ELF-1 (cell line): ENCODE measurements around the gene FBXL14.

Experiments used
- DNase-seq: peaks from one replicate; pipeline ENCODE4 v3.0.0-alpha.2; 2016; ENCODE audit warnings: low read depth, low spot score

Gene FBXL14

DNA sequence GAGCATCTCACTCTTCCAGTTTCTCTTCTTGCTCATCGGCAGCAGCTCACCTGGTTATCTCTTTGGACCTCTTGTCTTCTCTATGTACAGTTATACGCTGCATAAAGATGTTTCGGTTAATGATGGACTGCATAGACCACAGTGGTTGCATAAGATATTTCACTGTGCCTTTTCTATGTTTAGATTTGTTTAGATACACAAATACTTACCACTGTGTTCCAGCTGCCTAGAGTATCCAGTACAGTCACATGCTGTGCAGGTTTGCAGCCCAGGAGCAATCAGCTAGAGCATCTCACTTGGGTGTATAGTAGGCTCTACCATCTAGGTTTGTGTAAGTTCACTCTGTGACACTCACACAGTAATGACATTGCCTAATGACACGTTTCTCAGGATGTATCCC lies 57.6 kb downstream of the FBXL14 start:
- DNase-seq, result no peak

DNA sequence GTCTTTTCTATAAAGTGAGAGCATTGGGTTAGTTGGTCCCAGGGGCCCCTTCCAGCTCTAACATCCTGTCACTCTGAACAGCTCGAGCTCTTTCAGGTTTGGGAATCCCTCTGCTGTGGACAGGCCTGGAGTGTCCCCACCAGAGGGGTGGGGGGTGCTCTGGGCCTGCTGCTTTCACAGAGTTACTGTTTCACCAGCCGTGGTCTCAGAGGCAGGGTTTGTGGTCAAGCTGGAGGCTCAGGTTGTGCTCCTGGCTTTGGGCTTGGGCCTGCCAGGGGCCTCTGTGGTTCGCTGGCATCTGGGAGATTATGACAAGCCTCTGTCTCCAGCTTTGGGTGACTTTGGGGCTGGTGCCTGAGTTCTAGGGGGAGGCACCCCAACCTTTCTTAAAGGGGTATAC lies 59.6 kb downstream of the FBXL14 start:
- DNase-seq, result no peak

DNA sequence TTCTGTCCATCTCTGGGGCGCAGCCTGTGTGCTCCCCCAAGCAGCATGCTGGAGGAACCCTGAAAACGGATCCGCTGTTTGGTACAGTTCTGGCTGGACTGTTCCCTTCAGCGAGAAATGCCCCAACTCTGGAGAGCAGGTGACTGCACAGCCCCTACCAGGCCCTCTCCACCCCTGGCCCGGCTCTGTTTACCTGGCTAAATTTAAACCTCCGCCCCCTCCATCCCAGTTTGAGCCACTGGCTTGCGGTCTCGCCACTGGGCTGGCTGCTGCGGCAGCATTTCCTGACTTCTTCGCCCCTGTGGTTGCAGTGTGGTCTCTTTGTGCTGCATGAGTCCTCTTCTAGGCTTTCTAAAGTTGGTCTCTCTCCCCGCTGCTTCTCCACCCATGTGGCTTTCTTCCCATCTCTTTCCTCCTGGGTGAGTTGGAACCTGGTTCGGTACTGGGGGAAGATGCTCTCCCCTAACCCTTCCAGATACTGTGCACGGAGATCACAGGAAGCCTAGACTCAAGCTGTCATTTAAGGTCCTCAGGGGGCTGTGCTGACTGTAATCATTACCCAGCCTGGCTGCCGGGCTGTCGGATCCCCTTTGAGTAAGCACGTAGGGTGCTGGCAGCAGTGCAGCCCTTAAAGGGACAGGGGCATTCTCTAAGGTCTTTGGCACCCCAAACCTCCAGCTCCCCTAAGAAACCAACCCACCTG lies 60.6 kb downstream of the FBXL14 start:
- no peak for DNase-seq

DNA sequence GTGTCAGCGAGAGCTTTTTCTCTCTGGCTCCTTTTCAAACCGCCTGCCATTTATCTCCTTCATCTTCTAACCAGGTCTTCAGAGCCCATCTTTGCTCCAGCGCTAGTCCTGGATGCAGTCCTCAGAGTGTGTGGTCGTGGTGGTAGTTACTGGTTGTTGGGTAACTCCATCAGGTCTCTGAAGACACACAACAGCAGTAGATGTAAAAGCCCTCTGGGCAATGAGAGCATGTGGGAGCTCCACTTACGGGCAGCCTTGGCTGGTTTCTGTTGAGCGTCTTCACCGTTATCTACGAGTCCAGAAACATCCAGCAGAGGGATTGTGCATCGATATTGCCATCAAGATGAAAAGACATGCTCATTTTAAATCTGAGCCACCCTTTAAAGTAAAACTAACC lies 61.2 kb downstream of the FBXL14 start:
- no peak for DNase-seq

DNA sequence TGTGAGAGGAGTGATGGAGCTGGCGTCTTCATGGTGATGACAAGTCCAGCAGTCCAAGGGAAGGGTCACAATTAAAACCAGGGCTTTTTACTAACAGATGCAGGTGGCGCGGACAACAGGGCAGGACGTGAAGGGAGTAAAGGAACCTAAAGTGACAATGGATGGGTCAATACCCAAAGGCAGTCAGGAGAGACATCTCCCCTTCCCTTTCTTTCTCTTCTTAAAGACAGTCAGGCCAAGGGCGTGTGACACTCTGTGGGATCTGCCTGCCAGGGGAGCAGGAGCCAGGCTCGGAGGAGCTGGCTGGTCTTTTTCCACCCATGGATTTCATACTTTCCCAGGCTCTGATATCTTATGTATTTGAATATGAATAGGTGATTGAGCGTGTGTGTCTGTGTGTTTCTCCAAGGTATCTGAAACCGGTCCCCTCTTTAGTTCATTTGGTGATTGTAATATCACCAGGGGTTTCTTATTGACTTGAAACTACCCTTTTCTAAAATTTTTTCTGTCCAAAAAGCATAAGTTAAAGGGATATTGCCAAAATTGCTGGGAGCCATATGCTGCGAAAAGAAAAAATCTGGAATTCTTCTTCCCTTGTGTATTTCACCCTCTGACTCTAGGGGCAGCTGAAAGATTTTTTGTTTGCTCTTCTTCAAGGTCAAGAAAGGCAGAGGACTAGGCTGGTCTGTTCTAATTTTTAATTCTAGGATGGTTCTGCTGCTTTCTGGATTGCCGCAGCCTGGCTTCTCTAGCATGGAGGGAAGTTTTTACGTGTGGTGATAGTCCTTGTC lies 61.8 kb downstream of the FBXL14 start:
- no peak for DNase-seq

DNA sequence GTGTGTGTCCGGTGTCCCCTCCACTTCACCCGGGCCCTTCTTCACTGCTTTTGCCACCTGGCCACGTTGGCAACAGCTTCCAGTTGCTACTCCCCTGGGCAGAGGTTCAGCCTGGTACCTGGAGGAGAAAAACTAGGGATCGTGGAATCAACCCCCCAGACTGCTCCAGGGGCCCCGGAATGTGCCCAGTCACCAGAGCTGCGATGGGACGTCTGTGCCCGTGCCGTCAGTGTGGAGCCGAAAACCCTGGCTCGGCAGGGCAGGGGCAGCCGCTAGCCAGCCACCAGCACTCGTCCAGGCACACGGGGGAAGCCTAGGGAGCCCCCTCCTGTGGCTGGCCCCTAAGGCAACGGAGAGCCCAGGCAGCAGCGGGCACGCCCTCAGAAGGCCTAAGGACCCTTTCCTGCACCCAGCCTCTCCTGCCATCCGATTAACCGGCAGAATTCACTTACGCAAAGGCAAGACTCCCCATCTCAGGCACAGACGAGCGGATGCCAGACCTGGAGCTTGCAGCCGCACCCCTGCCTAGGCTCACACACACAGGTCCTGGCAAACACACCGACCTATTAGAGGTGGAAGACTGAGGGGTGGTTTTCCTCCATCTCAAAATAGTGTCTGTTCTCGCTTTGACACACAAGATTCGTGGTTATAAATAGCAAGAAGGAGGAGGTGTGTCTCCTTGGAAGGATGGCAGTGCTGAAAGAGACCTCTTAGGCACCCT lies 62.6 kb downstream of the FBXL14 start:
- no peak for DNase-seq

DNA sequence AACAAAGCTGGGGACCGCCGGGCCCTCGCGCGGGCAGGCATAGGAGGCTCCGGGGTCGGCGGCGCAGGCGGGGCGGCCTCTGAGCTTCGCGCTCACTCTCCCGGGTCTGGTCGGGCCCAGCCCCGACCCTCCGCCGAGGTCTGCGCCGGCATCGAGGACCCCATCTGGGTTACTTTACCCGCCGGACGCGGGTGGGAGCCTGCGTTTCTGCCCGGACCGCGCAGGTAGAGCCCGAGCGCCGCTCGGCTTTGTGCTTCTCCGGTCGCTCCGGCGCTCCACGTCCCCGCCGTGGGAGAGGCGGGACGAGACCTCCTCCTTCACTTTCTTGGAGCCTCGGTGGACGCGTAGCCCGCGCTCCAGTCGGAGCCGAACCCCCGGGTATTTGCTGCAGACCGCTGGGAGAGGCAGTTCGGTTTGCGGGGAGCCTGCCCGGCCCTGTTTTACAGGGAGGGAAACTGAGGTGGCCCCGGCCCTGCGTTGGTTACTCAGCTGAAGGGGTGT lies 63.2 kb downstream of the FBXL14 start:
- no peak for DNase-seq

DNA sequence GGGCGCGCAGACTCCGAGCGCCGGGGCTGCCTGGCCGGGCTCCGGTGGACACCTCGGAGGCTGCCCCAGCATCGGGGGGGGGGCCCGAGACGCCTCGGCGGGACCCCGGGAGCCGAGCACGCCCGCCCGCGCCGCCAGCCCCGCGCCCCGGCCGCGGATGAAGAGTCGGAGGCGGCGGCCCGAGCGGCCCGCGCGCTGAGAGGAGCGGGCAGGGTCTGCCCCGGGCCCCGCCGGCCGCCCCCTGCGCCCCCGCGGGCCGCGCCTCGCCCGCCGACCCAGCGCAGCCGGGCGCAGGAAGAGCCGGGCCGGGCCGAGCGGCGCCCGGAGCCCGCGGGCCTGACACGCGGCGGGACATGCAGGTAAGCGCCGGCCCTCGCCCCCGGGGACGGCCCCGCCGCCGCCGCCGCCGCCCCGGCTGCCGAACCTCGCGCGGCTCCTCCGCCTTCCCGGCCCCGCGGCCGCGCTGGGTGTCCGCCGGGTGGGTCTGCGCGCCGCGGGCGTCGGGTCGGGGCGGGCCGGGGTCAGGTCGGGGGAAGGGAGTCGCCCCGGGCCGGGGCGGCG lies 63.7 kb downstream of the FBXL14 start:
- no peak for DNase-seq

DNA sequence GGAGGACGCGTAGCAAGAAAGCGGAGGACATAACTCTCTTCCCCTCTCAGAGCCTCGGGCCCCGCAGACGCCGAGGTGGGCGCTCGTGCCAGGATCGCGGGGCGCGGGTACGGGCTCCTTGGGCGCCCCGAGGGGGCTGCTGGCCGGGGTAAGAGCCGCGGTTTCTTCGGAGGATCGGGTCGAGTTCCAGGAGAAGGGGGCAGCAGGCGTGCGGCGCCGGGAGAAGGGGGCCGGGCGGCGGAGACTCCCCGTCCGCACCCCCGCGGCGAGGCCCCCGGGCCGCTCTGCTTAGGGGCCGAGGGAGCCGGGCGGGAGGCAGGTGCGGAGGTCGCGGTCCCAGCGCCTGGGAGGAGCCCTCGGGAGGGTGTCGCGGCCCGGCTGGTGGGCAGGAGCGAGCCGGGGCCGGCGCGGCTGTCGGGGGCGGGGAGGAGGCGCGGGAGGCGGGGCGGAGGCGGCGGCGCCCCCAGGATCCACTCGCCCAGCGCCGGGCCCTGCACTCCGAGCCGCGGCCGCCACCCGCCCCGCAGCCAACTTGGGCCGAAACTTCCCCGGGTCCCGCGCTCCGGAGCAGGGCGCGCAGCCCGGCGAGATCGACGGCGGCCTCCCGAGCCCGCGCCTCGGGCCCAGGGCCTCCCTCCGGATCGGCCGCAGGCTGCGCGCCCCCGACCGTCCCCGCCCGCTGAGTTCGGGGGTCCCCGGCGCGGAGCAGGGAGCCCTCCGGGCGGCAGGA lies 64.4 kb downstream of the FBXL14 start:
- DNase-seq, result no peak

DNA sequence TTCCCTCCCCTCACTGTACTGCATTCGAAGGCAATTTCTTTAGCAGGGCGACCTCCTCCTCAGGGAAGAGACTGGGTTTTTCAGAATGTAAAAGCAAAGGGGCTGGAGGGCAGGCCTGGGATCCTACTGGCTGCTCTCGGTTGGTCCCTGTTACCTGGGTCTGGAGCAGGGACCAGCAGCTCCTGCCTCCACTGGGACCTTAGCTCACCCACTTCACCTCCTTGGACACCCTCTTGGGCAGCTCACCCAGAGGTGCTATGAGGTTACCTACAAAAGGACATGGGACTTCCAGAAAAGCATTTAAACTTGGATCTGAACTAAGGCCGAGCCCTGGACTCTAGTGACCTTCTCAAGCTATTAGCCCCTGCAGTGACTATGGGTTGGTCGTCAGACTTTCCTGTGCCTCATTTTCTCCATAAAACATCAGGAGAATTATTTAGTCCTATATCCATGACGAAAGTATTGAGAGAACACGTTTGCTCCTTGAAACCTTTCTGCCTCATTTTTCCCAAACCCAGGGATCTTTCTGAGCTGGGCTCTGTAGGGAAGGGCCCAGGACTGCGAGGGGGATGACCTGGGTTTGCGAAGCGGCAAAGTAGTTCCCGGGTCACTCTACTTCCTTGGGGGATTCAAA lies 65.0 kb downstream of the FBXL14 start:
- DNase-seq, result peak; percentile 36

DNA sequence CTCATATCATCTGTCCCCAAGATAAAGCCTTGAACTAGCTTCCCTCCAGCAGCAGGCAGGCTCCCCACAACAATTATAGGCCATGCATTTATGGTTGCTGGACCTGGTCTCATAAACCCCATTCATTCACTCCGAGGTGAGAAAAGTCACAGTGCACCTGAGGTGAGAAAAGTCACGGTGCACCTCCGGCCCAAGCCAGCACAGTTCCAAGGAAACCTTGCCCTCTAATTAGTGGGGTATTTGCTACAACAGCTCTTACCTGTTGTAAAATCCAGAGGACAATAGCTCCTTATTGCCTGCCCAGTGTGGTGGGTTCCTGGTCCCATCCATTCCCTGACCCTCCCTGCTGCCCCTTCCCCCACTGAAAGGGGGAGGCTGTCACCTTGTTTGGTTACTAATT lies 65.6 kb downstream of the FBXL14 start:
- DNase-seq, result no peak

DNA sequence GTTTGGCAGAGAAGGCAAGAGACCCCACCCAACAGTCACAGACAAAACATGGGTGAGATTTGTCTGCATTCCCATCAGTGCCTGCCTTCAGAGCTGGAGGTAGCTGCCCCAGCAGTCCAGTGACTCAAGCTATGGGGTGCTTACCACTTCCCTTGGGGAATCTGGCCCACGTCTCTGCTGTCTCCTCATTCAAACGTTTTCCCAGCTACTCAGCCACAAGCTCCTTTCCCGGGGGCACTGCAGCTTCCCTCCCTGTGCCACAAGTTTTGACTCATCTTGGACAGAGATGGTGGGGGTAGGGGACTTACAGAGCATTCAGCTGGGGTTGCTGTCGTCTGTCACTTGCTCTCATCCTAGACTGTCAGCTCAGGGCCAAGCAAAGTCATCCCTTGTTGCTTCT lies 66.6 kb downstream of the FBXL14 start:
- no peak for DNase-seq

DNA sequence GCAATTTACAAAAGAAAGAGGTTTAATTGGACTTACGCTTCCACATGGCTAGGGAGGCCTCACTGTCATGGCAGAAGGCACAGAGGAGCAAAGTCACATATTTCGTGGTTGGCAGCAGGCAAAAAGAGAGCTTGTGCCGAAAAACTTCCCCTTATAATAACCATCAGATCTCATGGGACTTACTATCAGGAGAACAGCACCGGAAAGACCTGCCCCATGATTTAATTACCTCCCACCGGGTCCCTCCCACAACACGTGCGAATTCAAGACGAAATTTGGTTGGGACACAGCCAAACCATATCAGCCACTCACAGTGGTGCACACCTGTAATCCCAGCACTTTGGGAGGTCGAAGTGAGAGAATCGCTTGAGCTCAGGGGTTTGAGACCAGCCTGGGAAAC lies 68.5 kb downstream of the FBXL14 start:
- no peak for DNase-seq

DNA sequence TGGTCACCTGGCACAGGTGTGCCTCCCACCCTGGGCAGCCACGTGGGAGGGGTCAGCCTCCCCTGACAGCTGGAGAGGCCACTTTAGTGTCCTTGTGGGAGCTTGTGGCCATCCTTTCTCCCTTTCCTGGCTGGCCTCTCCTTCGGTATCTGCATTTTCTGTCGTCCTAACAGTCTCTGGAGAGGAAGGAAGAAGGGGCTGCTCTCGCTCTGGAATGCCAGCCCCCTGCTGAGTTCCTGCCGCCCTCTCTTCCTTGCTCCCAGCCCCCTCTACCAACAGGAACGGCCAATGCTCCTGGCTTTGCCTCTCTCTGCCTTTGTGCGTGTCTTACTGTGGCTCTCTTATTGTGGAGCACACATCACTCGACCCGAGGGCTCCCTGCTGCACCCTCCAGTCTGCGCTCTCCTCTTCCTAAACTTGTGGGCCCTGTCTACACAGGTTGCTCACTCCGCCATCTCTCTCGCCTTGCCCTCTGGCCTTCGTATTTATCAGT lies 70.8 kb downstream of the FBXL14 start:
- DNase-seq, result peak; percentile 85

DNA sequence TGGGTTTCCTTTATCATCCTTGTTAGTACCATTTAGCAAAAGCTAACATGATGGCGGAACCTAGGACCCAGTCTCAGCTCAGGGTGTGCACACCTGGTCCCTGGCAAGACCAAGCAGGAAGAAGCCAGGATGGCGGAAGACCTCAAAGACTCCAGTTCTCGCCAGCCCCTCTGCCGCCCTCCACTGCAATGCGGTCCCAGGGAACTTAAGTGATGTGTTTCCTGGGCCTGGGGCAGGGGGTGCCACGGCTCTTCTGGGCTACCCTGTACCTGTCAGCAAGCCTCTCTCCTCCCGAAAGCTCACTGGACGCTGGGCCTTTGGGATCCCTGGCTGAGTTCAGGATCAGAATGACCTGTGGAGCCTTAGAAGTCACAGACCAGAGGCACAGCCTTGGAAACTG lies 71.3 kb downstream of the FBXL14 start:
- DNase-seq, result no peak

DNA sequence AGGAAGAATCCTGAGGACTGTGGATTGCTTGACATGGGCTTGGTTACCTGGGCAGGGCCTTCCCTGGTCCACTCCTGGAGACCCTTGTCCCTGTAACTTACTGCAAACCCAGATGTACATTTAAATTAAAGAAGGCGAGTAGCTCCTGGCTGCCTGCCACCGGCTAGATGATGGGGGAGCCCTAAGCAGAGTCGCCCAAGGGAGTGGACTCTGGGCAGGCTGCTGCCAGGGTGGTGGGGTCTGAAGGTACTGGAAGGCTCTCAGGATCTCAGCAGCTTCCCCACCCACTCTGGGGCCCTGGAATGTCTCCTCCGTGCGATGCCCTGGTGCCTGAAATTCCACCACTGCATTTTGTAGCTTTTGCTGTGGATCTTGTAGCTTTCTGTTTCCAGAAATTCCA lies 74.7 kb downstream of the FBXL14 start:
- no peak for DNase-seq

DNA sequence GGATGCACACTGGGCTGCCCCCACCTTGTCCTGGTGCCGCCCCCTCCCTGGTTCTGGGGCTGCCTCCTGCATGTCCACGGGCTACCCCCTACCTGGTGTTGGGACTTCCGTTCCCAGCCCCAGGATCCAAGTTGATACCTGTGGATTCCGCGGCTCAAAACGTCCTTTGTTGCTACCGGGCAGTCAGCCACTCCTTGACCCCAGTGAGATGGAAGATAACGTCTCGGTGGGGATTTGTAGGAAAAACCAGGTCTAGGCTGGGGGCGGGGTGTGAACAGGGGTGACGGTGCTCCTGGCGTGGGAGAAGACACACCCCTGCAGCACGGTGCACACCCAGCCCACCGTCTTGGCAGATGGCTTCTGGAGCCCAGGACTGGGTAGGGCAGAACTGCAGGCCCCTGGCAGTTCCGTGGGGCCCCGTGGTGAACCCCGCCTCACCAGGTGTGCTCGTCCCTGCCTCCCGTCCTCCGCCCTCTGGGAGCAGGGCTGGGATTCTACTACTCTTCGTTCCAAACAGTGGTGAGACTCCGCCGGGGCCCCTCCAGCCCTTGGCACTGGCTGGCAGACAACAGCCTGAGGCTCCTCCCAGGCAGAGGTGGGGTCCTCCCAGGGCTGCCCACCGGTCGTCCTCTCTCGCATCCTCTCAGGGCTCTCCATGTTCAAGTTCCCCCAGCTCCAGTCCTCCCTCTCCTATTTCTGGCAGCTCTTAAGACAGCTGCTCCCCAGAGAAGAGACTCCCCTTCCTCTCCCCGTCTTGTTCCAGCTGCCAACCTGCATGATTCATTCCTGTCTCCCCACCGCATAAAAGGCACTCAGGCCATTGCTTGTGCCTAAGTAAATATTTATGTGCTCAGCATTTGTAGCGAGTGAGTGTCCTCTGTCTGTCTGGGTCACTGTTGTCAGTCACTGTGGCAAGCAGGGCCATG lies 75.5 kb downstream of the FBXL14 start:
- DNase-seq, result no peak

DNA sequence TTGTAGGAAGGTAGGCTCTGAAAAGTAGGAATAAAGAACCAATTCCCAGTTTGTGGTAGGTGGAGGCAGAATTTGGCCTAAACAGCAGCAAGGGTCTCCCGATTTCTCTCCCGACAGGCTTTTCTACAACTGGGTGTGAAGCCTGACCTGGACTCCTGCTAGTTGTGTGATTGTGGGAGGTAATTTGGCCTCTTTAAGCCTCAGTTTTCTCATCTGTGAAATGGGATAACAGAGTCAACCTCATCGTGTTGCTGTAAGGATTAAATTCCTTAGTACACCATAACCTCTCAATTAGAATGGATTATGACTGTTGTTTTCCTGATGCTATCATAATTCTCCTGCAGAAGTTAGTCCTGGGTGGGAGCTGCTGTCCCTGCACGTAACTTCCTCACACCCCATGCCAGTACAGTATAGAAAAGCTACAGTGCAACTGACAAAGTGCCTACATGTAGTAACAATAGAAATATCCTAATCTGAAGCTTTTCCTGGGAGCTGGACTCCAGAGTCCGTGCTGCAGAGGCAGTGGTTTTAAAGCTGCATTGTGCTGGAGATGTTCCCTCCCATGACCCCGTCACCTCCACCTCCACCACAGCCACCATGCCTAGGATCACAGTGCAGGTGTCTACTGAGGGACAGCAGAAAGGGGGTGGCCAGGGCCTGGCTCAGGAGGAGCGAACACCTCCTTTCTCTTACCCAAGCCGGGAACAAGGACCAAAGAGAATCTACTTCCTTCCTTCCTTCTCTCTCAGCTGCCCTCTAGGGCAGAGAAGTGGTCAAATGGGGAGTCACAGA lies 76.5 kb downstream of the FBXL14 start:
- DNase-seq, result no peak

DNA sequence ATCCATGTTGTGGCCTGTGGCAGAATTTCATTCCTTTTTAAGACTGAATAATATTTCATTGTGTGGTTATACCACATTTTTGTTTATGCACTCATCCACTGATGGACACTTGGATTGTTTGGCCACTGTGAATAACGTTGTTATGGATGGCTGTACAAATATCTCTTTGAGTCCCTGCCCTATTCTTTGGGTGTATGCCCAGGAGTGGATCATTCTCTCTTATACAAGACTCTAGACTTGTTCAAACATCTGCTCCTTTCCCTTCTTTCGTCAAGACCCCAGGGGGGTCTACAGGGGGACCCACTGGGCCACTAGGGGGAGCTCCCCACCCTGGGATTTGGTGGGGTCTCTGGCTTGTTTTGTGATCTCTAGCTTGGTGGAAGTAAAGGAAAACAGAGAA lies 77.4 kb downstream of the FBXL14 start:
- peak; percentile 82 for DNase-seq
